HG03378 (cell line): Measurements from ENCODE around the gene PDE2A.
"Not testable (repeated sequence)": the region's sequence is repeated elsewhere in the genome, so short reads cannot be mapped to it uniquely, and the experiment has no call there.

ENCODE experiments used
- ATAC-seq: cut with Tn5 transposase; IDR thresholded peaks from one replicate; pipeline ENCODE4 v1.9.1; 2021; ENCODE audit warnings: mild to moderate bottlenecking, moderate library complexity; ENCODE audit not compliant: unreplicated experiment

PDE2A gene

GRCh38 chr11:72579816-72580641, 94.2 kb downstream of the PDE2A start:
- no peak for ATAC-seq

GRCh38 chr11:72578991-72579815, 95.0 kb downstream of the PDE2A start:
- ATAC-seq = no peak

- ATAC-seq = no peak
Measured at GRCh38 chr11:72578566-72578965, 95.7 kb downstream of the PDE2A start.

DNA sequence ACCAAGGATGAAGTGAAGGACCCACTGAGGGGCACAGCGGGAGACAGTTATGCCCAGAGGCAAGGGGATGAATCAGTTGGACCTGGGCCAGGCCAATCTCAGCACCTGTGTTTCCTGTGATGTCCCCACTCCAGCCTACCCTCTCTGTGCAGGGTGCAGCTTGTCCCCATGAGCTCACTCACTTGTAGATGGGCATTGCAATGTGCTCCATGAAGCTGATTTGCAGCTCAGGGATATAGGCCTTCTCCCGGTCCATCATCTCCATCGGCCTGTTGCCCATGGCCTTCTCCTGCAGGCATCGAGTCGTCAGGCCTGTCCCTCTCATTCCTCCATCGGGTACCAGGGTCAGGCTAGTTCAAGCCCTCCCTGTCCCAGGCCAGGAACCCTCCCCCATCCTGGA, 96.2 kb downstream of the PDE2A start:
- ATAC-seq = no peak

DNA sequence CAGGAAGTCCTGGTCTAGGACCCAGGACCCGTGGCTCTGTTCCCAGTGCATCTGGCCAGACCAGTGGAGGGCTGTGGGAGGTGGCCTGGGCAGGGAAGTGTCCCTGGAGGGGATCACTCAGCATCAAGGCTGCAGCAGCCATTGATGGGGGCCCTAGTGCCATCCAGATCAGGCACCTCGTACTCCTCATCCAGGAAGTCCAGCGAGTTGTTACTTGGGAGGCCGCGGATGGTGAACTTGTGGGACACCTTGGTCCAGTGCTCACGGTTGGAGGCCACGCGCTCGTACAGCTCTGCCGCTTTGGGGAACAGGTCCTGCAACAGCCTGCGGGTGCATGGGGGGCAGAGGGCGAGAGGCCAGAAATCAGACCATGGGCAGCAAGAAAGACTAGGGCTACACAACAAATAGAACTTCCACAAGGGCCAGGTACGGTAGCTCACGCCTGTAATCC, 96.9 kb downstream of the PDE2A start:
- ATAC-seq = no peak

- ATAC-seq = no peak
Measured at GRCh38 chr11:72576661-72577060, 97.6 kb downstream of the PDE2A start.

DNA sequence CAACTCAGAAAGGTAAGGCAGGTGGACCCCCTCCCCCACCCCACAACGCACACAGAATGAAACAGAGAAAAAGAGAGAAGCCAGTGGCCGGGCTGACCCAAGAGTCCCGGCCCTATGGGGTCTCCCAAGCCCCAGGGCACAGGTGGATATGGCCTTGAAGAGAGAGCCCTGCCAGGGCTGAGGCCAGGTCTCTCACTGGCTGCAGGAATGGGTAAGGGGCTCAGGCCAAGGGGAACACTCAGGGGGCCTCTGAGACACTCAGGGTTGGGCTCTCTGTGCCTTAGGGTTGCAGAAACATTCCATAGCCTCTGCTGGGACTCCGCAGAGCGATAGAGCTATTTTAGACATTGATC, 98.0 kb downstream of the PDE2A start:
- ATAC-seq = no peak

GRCh38 chr11:72575533-72576242, 98.5 kb downstream of the PDE2A start:
- no peak for ATAC-seq

GRCh38 chr11:72574548-72575460, 99.4 kb downstream of the PDE2A start:
- no peak for ATAC-seq

DNA sequence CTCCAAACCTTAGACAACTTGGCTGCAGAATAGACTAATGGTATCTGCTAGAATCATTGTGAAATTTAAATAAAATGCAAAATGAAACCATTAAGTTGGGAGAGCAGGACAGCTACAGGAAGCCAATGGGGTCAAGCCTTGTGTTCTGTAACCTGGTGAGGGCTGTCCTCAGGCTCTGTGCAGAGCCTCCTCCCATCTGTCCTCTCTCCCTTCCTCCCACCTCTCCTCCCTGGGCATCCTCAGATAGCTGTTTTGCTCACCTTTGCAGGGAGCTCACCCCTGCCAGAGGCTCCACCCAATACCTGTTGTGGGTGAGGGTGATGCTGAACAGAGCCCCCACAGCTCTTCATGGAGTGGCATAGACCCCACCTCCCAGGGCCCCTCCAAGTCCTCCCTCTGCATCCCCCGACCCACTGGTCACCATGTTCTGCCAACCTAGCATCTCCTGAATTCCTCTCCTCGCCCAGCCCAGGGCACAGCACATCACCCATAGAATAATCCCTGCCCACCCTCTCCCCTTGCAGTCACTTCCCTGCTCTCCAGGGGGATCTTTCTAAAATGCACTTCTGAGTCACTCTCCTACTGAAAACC, 100.3 kb downstream of the PDE2A start:
- ATAC-seq = no peak

DNA sequence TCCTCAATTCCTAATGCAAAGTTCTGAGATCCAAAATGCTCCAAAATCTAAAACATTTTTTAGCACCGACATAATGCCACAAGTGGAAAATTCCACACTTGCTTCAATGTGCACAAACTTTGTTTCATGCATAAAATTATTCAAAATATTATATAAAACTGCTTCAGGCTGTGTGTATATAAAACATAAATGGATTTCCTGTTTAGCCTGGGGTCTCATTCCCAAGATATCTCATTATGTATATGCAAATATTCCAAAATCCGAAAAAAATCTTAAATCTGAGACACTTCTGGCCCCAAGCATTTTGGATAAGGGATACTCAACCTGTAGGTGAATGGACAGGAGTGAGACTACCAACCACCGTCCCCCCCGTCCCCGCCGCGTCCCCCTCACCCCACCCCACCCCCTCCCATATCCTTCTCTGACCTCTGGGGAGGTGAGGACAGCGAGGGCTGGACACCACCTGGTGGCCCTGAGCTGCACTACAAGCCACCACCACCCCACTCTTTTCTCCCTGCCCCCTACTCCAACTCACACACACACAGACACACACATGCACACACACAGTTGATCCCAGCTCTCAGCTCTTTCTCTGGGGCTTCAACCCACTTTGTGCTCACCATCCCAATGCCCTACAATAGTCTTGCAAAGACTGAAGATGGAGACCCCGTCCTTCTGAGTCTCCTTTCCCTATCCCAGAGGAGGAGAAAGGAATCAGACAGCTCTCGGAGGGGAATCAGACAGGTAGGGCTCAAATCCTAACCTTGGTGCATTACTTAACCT, 101.0 kb downstream of the PDE2A start:
- no peak for ATAC-seq

GRCh38 chr11:72572540-72572939, 101.7 kb downstream of the PDE2A start:
- ATAC-seq = not testable (repeated sequence)

DNA sequence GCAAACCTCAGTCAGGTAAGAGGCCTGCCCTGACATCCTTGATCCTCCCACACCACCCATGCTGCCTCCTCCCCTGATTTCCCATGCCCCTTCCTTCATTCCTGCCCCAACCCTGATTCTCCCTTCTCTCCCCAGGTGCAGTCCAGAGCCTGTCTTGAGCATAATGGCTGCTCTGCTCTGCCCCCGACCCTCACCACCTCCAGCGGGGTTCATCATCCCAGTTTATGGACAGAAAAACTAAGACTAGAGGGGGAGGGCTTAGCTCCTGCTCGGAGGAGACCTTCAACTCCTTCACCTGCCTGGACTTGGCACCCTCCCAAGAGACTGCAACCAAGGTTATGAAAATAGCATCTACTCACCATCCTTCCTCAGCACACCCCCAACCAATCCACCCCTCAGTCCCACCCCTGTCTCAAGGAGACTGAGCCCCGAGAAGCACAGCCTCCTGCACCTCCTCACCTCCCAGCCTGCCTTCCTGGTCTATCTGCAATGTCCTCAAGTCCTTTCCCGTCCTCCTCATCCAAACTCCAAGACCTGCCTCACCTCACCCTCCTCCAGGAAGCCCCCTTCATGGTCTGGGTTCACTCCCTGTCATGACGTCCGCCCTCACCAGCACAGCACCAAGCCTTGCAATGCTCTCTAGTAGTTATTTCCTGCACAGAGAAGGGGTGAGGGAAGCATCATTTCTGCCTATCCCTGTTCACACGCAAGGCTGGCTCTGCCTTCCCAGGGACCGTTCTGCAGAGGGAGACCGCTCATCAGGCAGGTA, 103.1 kb downstream of the PDE2A start:
- no peak for ATAC-seq

- no peak for ATAC-seq
Measured at GRCh38 chr11:72569966-72570892, 104.0 kb downstream of the PDE2A start.

DNA sequence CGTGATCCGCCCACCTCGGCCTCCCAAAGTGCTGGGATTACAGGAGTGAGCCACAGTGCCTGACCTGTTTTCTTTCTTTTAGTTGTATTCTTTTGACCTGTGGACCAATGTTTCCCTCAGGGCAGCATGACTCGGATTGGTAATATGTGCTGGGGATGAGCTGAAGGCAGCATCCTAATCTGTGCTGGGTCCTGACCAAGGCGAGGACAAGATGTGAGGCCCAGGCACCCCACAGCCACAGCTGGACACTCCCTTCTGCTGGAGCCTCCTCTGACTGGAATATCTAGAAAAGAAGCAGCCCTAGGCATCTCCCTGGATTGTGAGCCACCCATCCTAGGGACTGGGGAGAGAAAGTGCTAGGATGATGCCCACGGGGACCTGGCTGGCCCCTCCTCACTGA, 105.4 kb downstream of the PDE2A start:
- no peak for ATAC-seq

- no peak for ATAC-seq
Measured at GRCh38 chr11:72562431-72562830, 111.8 kb downstream of the PDE2A start.

DNA sequence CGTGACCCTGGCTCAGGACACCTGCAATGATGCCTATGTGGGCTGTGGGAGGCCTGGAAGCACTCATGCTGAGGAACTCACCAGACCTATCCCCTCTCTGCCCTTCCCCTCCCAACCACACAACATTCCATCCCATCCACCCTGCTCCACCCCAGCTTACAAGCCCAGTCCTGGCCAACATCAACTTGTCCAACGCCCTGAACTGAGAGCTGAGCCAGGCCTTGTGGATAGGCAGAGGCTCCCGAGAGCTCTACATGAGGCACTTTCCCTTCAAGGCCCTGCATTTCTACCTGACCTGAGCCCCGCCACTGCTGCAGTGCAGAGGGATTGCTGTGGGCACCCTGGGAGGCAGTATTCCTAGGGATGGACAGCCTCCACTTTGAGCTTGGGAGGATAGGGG, 112.4 kb downstream of the PDE2A start:
- no peak for ATAC-seq
